IPS-15b (cell line): ENCODE measurements around the gene ADCY10.

ENCODE experiments used
- H3K27me3 ChIP-seq: one replicate; pipeline ENCODE4 v1.6.1; 2013; ENCODE audit warnings: low read length; ENCODE audit not compliant: control insufficient read depth, insufficient read depth
- H3K36me3 ChIP-seq: one replicate; pipeline ENCODE4 v1.6.1; 2013; ENCODE audit warnings: low read length; ENCODE audit not compliant: control insufficient read depth, insufficient read depth
- H3K4me1 ChIP-seq: one replicate; pipeline ENCODE4 v1.6.1; 2013; ENCODE audit warnings: mild to moderate bottlenecking, low read length; ENCODE audit not compliant: control insufficient read depth, insufficient read depth
- H3K4me3 ChIP-seq: one replicate; pipeline ENCODE4 v1.5.1; 2013; ENCODE audit warnings: low read depth, low read length
- H3K9ac ChIP-seq: one replicate; pipeline ENCODE4 v1.6.1; 2013; ENCODE audit warnings: low read depth, mild to moderate bottlenecking, low read length
- H3K9me3 ChIP-seq: one replicate; pipeline ENCODE4 v1.6.1; 2013; ENCODE audit warnings: mild to moderate bottlenecking, low read length; ENCODE audit not compliant: control insufficient read depth, insufficient read depth

Gene ADCY10

GRCh38 chr1:167782946-167783345 lies 131.0 kb downstream of the ADCY10 start:
- Histone ChIP-seq H3K27me3 (no peaks in the 10 kb centered on the region), H3K9me3 (no peaks in the 10 kb centered on the region), H3K4me1 (no peaks in the 10 kb centered on the region), H3K4me3 (no peak overlapping the region), H3K36me3 (no peaks in the 10 kb centered on the region), H3K9ac (no peak overlapping the region)

GRCh38 chr1:167781558-167781957 lies 132.4 kb downstream of the ADCY10 start:
- Histone ChIP-seq H3K9ac (no peak overlapping the region), H3K27me3 (no peaks in the 10 kb centered on the region), H3K4me3 (no peak overlapping the region), H3K9me3 (no peaks in the 10 kb centered on the region), H3K4me1 (no peaks in the 10 kb centered on the region), H3K36me3 (no peaks in the 10 kb centered on the region)

GRCh38 chr1:167777269-167777650 lies 136.7 kb downstream of the ADCY10 start:
- Histone ChIP-seq H3K9me3 (no peaks in the 10 kb centered on the region), H3K4me3 (no peak overlapping the region), H3K36me3 (no peaks in the 10 kb centered on the region), H3K27me3 (no peaks in the 10 kb centered on the region), H3K9ac (no peak overlapping the region), H3K4me1 (no peaks in the 10 kb centered on the region)

GRCh38 chr1:167776616-167777268 lies 137.2 kb downstream of the ADCY10 start:
- no peaks in the 10 kb centered on the region for H3K9me3 ChIP-seq
- H3K4me1 ChIP-seq, result no peaks in the 10 kb centered on the region

GRCh38 chr1:167776151-167776550 lies 137.8 kb downstream of the ADCY10 start:
- H3K9me3 ChIP-seq, result no peaks in the 10 kb centered on the region
- no peaks in the 10 kb centered on the region for H3K4me1 ChIP-seq
- no peaks in the 10 kb centered on the region for H3K36me3 ChIP-seq
- no peak overlapping the region for H3K4me3 ChIP-seq
- H3K9ac ChIP-seq, result no peak overlapping the region
- H3K27me3 ChIP-seq, result no peaks in the 10 kb centered on the region

More at GRCh38 chr1:167776616-167777268, 137.2 kb downstream of the ADCY10 start:
- H3K4me3 ChIP-seq, result no peak overlapping the region
- no peak overlapping the region for H3K9ac ChIP-seq
- H3K27me3 ChIP-seq, result no peaks in the 10 kb centered on the region
- H3K36me3 ChIP-seq, result no peaks in the 10 kb centered on the region

DNA sequence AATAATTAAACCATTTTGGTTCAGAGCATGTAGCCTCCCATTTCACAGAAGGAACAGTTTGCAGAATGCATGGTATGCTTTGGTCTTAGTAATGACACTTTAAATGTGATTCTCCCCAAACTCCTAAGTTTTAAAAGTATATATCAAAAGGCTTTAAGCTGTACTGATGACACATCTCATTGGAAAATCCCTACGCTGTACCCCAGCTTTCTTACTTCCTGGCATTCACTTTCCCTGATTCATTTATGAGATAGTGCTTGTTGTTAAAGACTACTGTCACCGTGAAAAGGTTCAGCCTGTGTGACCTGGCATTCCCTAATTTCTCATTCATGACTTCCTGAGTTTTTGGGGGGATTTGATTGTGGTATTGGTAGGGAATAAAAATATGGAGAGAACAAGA lies 138.8 kb downstream of the ADCY10 start:
- H3K4me1 ChIP-seq, result no peaks in the 10 kb centered on the region
- H3K27me3 ChIP-seq, result peaks cover 7% of the 10 kb centered on the region
- H3K36me3 ChIP-seq, result no peaks in the 10 kb centered on the region
- no peak overlapping the region for H3K4me3 ChIP-seq
- H3K9me3 ChIP-seq, result no peaks in the 10 kb centered on the region
- H3K9ac ChIP-seq, result no peak overlapping the region

GRCh38 chr1:167774710-167775109 lies 139.2 kb downstream of the ADCY10 start:
- Histone ChIP-seq H3K4me3 (no peak overlapping the region), H3K36me3 (no peaks in the 10 kb centered on the region), H3K4me1 (peaks cover 3% of the 10 kb centered on the region), H3K27me3 (peaks cover 10% of the 10 kb centered on the region), H3K9me3 (no peaks in the 10 kb centered on the region), H3K9ac (no peak overlapping the region)

- H3K36me3 ChIP-seq, result no peaks in the 10 kb centered on the region
- H3K4me3 ChIP-seq, result no peak overlapping the region
- peaks cover 22% of the 10 kb centered on the region for H3K27me3 ChIP-seq
- H3K9me3 ChIP-seq, result no peaks in the 10 kb centered on the region
- H3K9ac ChIP-seq, result no peak overlapping the region
- H3K4me1 ChIP-seq, result peaks cover 4% of the 10 kb centered on the region
Measured at GRCh38 chr1:167773516-167773915, 140.4 kb downstream of the ADCY10 start.

- no peak overlapping the region for H3K9ac ChIP-seq
- H3K27me3 ChIP-seq, result peaks cover 32% of the 10 kb centered on the region
- H3K36me3 ChIP-seq, result no peaks in the 10 kb centered on the region
- H3K4me3 ChIP-seq, result no peak overlapping the region
- no peaks in the 10 kb centered on the region for H3K9me3 ChIP-seq
- H3K4me1 ChIP-seq, result peaks cover 4% of the 10 kb centered on the region
Measured at GRCh38 chr1:167772436-167772835, 141.5 kb downstream of the ADCY10 start.

GRCh38 chr1:167770127-167770526 lies 143.8 kb downstream of the ADCY10 start:
- Histone ChIP-seq H3K36me3 (no peaks in the 10 kb centered on the region), H3K9me3 (no peaks in the 10 kb centered on the region), H3K27me3 (peaks cover 42% of the 10 kb centered on the region), H3K4me3 (no peak overlapping the region), H3K9ac (no peak overlapping the region), H3K4me1 (peaks cover 4% of the 10 kb centered on the region)

- Histone ChIP-seq H3K9me3 (no peaks in the 10 kb centered on the region), H3K9ac (no peak overlapping the region), H3K4me3 (no peak overlapping the region), H3K27me3 (peaks cover 42% of the 10 kb centered on the region), H3K36me3 (no peaks in the 10 kb centered on the region), H3K4me1 (peaks cover 4% of the 10 kb centered on the region)
Measured at GRCh38 chr1:167767761-167768160, 146.2 kb downstream of the ADCY10 start.

GRCh38 chr1:167766538-167766937 lies 147.4 kb downstream of the ADCY10 start:
- no peaks in the 10 kb centered on the region for H3K9me3 ChIP-seq
- peaks cover 4% of the 10 kb centered on the region for H3K4me1 ChIP-seq
- peaks cover 42% of the 10 kb centered on the region for H3K27me3 ChIP-seq
- H3K4me3 ChIP-seq, result no peak overlapping the region
- H3K36me3 ChIP-seq, result no peaks in the 10 kb centered on the region
- H3K9ac ChIP-seq, result no peak overlapping the region
